Right lobe of liver (tissue), 6 donors: ENCODE results near the gene HDAC9. TPM values are rescaled to one million over a fixed set of nuclear protein-coding genes. Genes with fewer than 3 reads are reported as not detected.

Experiments used
- ATAC-seq, 4 donors: fragments of 200-7000 bp; cut with Tn5 transposase; one replicate each; pipeline ENCODE4 v1.9.1; 2020; ENCODE audit warnings: mild to moderate bottlenecking in 4 of 4, moderate library complexity in 4 of 4
- DNase-seq, 3 donors: peaks; one replicate each; pipeline ENCODE4 v3.0.0-alpha.2; 2020
- H3K27ac ChIP-seq, 3 donors: fragments of 200-600 bp; one replicate each; pipeline ENCODE4 v1.8.0; 2022
- H3K27me3 ChIP-seq, 2 donors: fragments of 200-600 bp; one replicate each; pipeline ENCODE4 v1.8.0; 2022
- H3K36me3 ChIP-seq, 4 donors: fragments of 200-600 bp; sonication (generic) in 1 of 4; one replicate each; pipeline versions ENCODE4 v1.5.1 to v1.8.0; 2017 to 2022; ENCODE audit warnings: control low read depth in 1 of 4
- H3K4me1 ChIP-seq, 4 donors: fragments of 200-600 bp; sonication (generic) in 1 of 4; one replicate each; pipeline versions ENCODE4 v1.5.1 to v1.8.0; 2017 to 2022; ENCODE audit warnings: control low read depth in 1 of 4
- H3K4me3 ChIP-seq, 3 donors: fragments of 200-600 bp; one replicate each; pipeline ENCODE4 v1.8.0; 2022
- H3K9me3 ChIP-seq, 4 donors: fragments of 200-600 bp; sonication (generic) in 1 of 4; one replicate each; pipeline versions ENCODE4 v1.5.1 to v1.8.0; 2017 to 2022; ENCODE audit warnings: control low read depth in 1 of 4
- POLR2A ChIP-seq: fragments of 450-650 bp; IDR thresholded peaks from one replicate; pipeline ENCODE4 v1.6.1; 2017; ENCODE audit warnings: antibody characterized with exemption, mild to moderate bottlenecking
- WGBS: methylation state at CpG from one replicate; pipeline ENCODE4 v1.1.6; 2018; ENCODE audit warnings: low coverage, low lambda C conversion rate; ENCODE audit not compliant: insufficient coverage; ENCODE audit errors: missing lambda C conversion rate; 5-methylcytosine and 5-hydroxymethylcytosine counted together
- intact Hi-C, 2 donors: fragments of 100-400 bp; cut with DNase I; formaldehyde crosslinking; loops; one replicate each; pipeline versions ENCODE4 v1.11.2 to v1.14.1; 2022
- total RNA-seq, 6 experiments: library from RNA; depleted of rRNA in 2 of 6; stranded (reverse); fragments of >200 nt in 2 of 6; fragmentation: NEBNext Ultra II Directional in 3 of 6; extraction: Animal tissue kit (Norgen Biotek cat#: 25700) in 3 of 6; gene quantifications; one replicate each; pipeline versions ENCODE4 v1.1.0 to v1.2.4, GENCODE V29; 2016 to 2023
- TF ChIP-seq, protein P1 (sequence below), 4 donors: fragments of 200-600 bp in 3 of 4; fragments of 450-650 bp in 1 of 4; IDR thresholded peaks; one replicate each; pipeline versions ENCODE4 v1.5.1 to v1.8.0; 2016 to 2022; ENCODE audit warnings: antibody characterized with exemption in 4 of 4, mild to moderate bottlenecking in 2 of 4
- donor health status: DM: no; HTN: yes; CAD: no.
- donor health status: DM: no; HTN: no; CAD: no.
- donor health status: DM: no; HTN: no; CAD: no.
- donor health status: DM: no; HTN: yes; CAD: no.
- donor health status: DM: no; HTN: yes; CAD: no.

The HDAC9 gene
- total RNA-seq, 6 experiments from 2014 or later, result 1.0 to 4.1 (median 2.5) TPM

DNA sequence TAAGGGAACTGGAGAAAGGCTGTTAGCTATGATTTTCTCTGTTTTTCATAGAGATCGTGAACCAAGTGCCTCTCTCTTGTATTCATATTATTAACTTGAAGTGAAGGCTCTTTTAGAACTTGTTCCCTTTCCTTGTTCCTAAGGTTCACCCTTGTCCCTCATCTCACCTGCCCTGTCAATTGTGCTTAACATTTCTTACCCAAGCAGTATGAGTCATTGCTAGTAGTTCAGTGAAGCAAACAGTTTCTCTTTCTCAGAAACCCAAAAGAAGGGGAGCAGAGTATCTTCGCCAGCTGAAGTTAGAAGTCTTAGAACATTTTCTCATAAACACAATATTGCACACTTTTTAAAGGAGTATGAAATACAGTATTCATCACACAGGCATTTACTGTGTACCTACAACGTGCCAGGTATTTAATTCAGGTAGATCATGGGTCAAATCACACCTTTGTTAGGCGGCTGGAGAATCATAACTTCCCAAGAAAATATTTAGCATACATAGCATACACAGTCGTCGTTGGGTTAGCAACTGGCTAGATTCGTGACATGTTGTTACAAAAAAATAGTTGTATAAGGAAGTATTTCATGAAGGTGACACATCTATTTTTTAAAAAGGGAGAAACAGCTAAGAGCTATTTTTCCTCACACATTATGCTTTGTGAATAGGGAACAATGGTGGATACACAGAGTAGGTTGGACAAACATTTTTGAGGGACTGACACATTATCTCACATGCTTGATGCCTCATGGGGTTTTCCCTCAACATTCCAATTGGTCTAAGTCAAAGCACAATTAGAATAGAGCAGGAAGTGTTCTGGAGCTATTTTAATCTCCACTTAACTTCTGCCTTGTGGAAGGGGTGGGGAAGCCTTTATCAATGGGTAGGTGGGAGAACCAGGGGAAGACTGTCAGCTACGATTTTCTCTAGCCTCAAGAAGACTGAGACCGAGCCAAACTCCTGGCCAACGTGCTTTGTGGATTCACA is 13.2 kb downstream of the HDAC9 start:
- DNase-seq (no peak), ATAC-seq (peak in 2 of 4 donors; percentile 26 to 86)
- Histone ChIP-seq H3K27me3 (no peaks in the 10 kb centered on the region), H3K4me1 (no peaks in the 10 kb centered on the region), H3K36me3 (no peaks in the 10 kb centered on the region), H3K9me3 (no peaks in the 10 kb centered on the region), H3K27ac (no peak overlapping the region), H3K4me3 (no peak overlapping the region)
- intact Hi-C loops, result no loop called here
- WGBS, result 39% methylated on average over 10 of the region's 10 CpGs
- peak; percentile 18 for TF ChIP-seq POLR2A
- TF ChIP-seq, protein P1, sequence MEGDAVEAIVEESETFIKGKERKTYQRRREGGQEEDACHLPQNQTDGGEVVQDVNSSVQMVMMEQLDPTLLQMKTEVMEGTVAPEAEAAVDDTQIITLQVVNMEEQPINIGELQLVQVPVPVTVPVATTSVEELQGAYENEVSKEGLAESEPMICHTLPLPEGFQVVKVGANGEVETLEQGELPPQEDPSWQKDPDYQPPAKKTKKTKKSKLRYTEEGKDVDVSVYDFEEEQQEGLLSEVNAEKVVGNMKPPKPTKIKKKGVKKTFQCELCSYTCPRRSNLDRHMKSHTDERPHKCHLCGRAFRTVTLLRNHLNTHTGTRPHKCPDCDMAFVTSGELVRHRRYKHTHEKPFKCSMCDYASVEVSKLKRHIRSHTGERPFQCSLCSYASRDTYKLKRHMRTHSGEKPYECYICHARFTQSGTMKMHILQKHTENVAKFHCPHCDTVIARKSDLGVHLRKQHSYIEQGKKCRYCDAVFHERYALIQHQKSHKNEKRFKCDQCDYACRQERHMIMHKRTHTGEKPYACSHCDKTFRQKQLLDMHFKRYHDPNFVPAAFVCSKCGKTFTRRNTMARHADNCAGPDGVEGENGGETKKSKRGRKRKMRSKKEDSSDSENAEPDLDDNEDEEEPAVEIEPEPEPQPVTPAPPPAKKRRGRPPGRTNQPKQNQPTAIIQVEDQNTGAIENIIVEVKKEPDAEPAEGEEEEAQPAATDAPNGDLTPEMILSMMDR (IDR thresholded peaks at IDR 0.05), result no peak

DNA sequence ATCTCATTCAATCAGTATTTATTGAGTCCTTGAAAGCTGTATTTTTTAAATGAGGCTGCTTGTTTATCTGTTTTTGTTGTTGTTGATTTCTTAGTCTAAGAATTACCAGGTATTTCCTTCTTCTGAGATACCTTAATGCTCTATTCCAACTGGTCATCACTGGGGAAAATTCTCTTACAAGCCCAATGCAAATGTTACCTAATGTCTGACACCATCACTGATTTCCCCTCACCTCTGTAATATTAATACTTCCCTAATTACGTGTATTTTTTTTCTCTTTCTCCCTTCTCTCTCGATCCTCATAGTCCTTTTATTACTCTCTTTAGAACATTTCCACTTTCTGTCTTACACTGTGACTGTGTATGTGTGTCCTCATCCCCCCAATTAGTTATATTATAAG is 13.9 kb downstream of the HDAC9 start:
- Histone ChIP-seq H3K9me3 (no peaks in the 10 kb centered on the region), H3K36me3 (no peaks in the 10 kb centered on the region), H3K27ac (no peak overlapping the region), H3K4me1 (no peaks in the 10 kb centered on the region), H3K4me3 (no peak overlapping the region), H3K27me3 (no peaks in the 10 kb centered on the region)
- no peak for ATAC-seq
- intact Hi-C loops, result no loop called here
- TF ChIP-seq, protein P1 (IDR thresholded peaks at IDR 0.05), result no peak
- no peak for TF ChIP-seq POLR2A
- WGBS, result 36% methylated on average over 2 of the region's 2 CpGs
- DNase-seq, result no peak

DNA sequence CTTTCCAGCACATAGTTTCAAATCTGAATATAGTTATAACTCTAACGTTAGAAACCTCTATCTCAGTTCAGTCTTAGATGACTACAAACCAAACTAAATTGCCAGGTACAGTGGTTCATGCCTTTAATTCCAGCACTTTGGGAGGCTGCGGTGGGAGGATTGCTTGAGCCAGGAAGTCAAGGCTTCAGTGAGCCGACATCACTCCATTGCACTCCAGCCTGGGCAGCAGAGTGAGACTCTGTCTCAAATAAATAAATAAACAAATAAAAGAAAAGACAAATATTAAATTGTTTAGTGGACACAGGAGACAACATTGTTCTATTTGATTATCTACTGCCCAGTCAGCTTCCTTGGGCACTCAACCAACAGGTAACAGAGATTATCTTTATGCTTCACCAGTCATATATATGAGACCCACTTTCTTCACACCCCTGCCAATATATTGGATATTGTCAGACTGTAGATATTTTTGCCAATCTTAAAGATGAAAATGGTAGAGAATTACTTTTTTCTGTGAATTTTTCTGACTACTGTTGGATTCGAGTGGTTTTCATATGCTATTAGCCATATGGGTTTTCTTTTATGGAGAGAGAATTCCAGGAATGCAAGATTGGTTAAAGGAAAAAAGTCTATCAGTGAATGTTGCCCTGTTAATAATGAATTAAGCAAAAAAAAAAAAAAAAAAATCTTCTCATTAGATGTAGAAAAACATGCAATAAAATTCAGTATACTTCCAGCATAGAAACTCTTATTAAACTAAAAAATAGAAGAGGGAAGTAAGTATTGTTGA is 16.0 kb downstream of the HDAC9 start:
- WGBS, result 59% methylated on average over 4 of the region's 4 CpGs
- H3K9me3 ChIP-seq, result no peaks in the 10 kb centered on the region
- no peaks in the 10 kb centered on the region for H3K36me3 ChIP-seq
- H3K4me3 ChIP-seq, result no peak overlapping the region
- no peaks in the 10 kb centered on the region for H3K27me3 ChIP-seq
- no peak overlapping the region for H3K27ac ChIP-seq
- no peak for ATAC-seq
- no peak for DNase-seq
- H3K4me1 ChIP-seq, result no peaks in the 10 kb centered on the region
- TF ChIP-seq, protein P1 (IDR thresholded peaks at IDR 0.05), result no peak
- no peak for TF ChIP-seq POLR2A
- intact Hi-C loops, result no loop called here

DNA sequence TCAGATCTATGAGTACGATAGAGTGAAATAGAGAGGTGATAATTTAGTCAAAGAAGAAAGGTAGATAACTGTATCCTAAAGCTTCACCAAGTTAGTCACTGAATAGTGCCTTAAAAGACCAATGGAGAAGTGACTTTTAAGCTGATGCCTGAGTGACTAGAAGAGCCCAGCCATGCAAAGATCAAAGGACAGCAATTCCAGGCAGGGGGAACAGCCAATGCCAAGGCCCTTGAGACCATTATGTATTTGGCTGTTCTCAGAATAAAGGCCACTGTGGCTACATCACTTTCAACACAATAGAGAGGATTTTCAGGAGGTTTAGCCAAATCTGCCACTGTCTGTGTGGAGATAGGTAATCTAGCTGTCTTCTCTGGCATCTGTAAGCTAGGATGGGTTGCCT is 17.8 kb downstream of the HDAC9 start:
- Histone ChIP-seq H3K9me3 (no peaks in the 10 kb centered on the region), H3K4me3 (no peak overlapping the region), H3K36me3 (no peaks in the 10 kb centered on the region), H3K27ac (no peak overlapping the region), H3K4me1 (no peaks in the 10 kb centered on the region), H3K27me3 (no peaks in the 10 kb centered on the region)
- no peak for ATAC-seq
- no peak for DNase-seq
- TF ChIP-seq, protein P1 (IDR thresholded peaks at IDR 0.05), result no peak
- no peak for TF ChIP-seq POLR2A
- WGBS, result 47% methylated on average over 1 of the region's 1 CpG
- intact Hi-C loops, result no loop called here
